Loucy (cell line): Measurements from ENCODE around the gene ABCA5.

ENCODE experiments used
- H2AFZ ChIP-seq: fragments of 200-600 bp; sonication (generic); 2 replicates; pipeline ENCODE4 v1.6.0; 2016; ENCODE audit warnings: antibody characterized with exemption, mild to moderate bottlenecking, low read length, moderate library complexity
- H3F3A ChIP-seq: fragments of 200-600 bp; 2 replicates; pipeline ENCODE4 v1.6.0; 2016; ENCODE audit warnings: antibody characterized with exemption, low read depth, mild to moderate bottlenecking
- H3K27me3 ChIP-seq: fragments of 200-600 bp; sonication (generic); 2 replicates; pipeline ENCODE4 v1.6.1; 2014; ENCODE audit warnings: low read length, mild to moderate bottlenecking; ENCODE audit not compliant: insufficient read depth, poor library complexity, severe bottlenecking
- H3K36me3 ChIP-seq: fragments of 200-600 bp; sonication (generic); 2 replicates; pipeline ENCODE4 v1.6.1; 2016; ENCODE audit warnings: low read length; ENCODE audit not compliant: insufficient read depth
- H3K4me1 ChIP-seq: fragments of 200-600 bp; sonication (generic); 2 replicates; pipeline ENCODE4 v1.5.1; 2014; ENCODE audit warnings: low read length, mild to moderate bottlenecking; ENCODE audit not compliant: insufficient read depth, poor library complexity, severe bottlenecking
- H3K4me2 ChIP-seq: fragments of 200-600 bp; sonication (generic); 2 replicates; pipeline ENCODE4 v1.6.0; 2014; ENCODE audit warnings: antibody characterized with exemption, low read length, low read depth, mild to moderate bottlenecking; ENCODE audit not compliant: poor library complexity, severe bottlenecking
- H3K4me3 ChIP-seq: fragments of 200-600 bp; sonication (generic); 2 replicates; pipeline ENCODE4 v1.5.1; 2014; ENCODE audit warnings: low read length, mild to moderate bottlenecking, mixed read lengths; ENCODE audit not compliant: poor library complexity, severe bottlenecking
- H3K79me2 ChIP-seq: fragments of 200-600 bp; sonication (generic); 2 replicates; pipeline ENCODE4 v1.6.1; 2014; ENCODE audit warnings: low read length; ENCODE audit not compliant: insufficient read depth
- H3K9ac ChIP-seq: fragments of 200-600 bp; sonication (generic); 2 replicates; pipeline ENCODE4 v1.6.0; 2014; ENCODE audit warnings: mild to moderate bottlenecking, low read depth, low read length, moderate library complexity; ENCODE audit not compliant: poor library complexity, severe bottlenecking
- H3K9me2 ChIP-seq: fragments of 200-600 bp; sonication (generic); replicated peaks from 2 replicates; pipeline ENCODE4 v1.6.1; 2016; ENCODE audit warnings: low read depth, low read length, mixed read lengths
- H3K9me3 ChIP-seq: fragments of 200-600 bp; sonication (generic); 2 replicates; pipeline ENCODE4 v1.6.1; 2014; ENCODE audit warnings: mild to moderate bottlenecking, antibody characterized with exemption, low read length, low read depth; ENCODE audit not compliant: insufficient read depth
- H4K20me1 ChIP-seq: fragments of 200-600 bp; sonication (generic); 2 replicates; pipeline ENCODE4 v1.6.0; 2014; ENCODE audit warnings: antibody characterized with exemption, low read length, mild to moderate bottlenecking; ENCODE audit not compliant: insufficient read depth, poor library complexity, severe bottlenecking
- EZH2phosphoT487 ChIP-seq: fragments of 200-600 bp; IDR thresholded peaks from 2 replicates; pipeline ENCODE4 v1.6.1; 2018; ENCODE audit warnings: antibody characterized with exemption, mild to moderate bottlenecking, moderate library complexity, borderline replicate concordance
- TF ChIP-seq, protein P1 (sequence below): fragments of 200-600 bp; sonication (generic); conservative IDR thresholded peaks from 2 replicates; pipeline ENCODE4 v1.5.1; 2014; ENCODE audit warnings: mild to moderate bottlenecking, antibody characterized with exemption, low read length

Gene ABCA5

DNA sequence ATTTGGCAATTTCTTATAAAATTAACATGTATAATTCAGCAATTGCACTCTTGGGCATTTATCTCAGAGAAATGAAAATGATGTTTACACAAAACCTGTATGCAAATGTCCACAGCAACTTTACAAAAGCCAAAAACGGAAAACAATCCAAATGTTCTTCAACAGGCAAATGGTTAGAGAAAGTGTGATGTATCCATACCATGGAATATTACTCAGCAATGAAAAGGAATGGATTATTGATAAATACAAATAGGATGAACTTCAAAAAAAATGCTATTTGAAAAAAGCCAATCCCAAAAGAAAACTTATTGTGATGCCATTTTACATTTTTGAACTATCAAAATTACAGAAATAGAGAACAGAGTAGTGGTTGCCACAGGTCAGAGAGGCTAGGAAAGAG, 61.1 kb downstream of the ABCA5 start:
- Histone ChIP-seq H2AFZ (no peak overlapping the region), H3K4me3 (no peak overlapping the region), H3K9ac (no peak overlapping the region), H3K4me1 (no peaks in the 10 kb centered on the region), H3K27me3 (no peaks in the 10 kb centered on the region), H3K79me2 (no peaks in the 10 kb centered on the region), H4K20me1 (no peaks in the 10 kb centered on the region), H3K36me3 (no peaks in the 10 kb centered on the region), H3K9me2 (no peaks in the 10 kb centered on the region), H3K9me3 (no peaks in the 10 kb centered on the region), H3F3A (no peaks in the 10 kb centered on the region), H3K4me2 (no peak overlapping the region)
- TF ChIP-seq, protein P1, sequence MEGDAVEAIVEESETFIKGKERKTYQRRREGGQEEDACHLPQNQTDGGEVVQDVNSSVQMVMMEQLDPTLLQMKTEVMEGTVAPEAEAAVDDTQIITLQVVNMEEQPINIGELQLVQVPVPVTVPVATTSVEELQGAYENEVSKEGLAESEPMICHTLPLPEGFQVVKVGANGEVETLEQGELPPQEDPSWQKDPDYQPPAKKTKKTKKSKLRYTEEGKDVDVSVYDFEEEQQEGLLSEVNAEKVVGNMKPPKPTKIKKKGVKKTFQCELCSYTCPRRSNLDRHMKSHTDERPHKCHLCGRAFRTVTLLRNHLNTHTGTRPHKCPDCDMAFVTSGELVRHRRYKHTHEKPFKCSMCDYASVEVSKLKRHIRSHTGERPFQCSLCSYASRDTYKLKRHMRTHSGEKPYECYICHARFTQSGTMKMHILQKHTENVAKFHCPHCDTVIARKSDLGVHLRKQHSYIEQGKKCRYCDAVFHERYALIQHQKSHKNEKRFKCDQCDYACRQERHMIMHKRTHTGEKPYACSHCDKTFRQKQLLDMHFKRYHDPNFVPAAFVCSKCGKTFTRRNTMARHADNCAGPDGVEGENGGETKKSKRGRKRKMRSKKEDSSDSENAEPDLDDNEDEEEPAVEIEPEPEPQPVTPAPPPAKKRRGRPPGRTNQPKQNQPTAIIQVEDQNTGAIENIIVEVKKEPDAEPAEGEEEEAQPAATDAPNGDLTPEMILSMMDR, result no peak
- no peak for TF ChIP-seq EZH2phosphoT487

DNA sequence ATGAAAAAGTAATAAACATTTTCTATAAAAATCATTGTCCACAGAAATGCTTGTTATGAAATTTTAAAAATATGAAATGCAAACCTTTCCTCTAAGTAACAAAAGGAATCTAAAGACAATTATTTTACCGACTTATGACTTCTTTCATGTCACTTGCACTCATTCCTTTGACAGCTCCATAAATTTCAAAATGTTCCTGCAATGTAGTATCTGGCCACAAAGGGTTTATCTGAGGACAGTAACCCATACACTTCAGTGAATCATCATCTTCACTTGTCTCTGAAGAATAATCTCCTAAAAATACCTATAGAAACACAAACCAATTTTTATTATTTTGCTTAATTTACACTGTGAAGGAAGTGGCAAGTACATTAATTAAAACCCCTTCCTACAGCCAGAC, 72.7 kb downstream of the ABCA5 start:
- no peaks in the 10 kb centered on the region for H3K27me3 ChIP-seq
- no peak overlapping the region for H3K9ac ChIP-seq
- no peaks in the 10 kb centered on the region for H3K79me2 ChIP-seq
- no peak overlapping the region for H3K4me3 ChIP-seq
- H3K9me3 ChIP-seq, result no peaks in the 10 kb centered on the region
- no peak overlapping the region for H3K4me2 ChIP-seq
- no peaks in the 10 kb centered on the region for H3F3A ChIP-seq
- H2AFZ ChIP-seq, result no peak overlapping the region
- TF ChIP-seq, protein P1, result no peak
- no peak for TF ChIP-seq EZH2phosphoT487
- no peaks in the 10 kb centered on the region for H4K20me1 ChIP-seq
- H3K9me2 ChIP-seq, result no peaks in the 10 kb centered on the region
- no peaks in the 10 kb centered on the region for H3K4me1 ChIP-seq
- no peaks in the 10 kb centered on the region for H3K36me3 ChIP-seq

DNA sequence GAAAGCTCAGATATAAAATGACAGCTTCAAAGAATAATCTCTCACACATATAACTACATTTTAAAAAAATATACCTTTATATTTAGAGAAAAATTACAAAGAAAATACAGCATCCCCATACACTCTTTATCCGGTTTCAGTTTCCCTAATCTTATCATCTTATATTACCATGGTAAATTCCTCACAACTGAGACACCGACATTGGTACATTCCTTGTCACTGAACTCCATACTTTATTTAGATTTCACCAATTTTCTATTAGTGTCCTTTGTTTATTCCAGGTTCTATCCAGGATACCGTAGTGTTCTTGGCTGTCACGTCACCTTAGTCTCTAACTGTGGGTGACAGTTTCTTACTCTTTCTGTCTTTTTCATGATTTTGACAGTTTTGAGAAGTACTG, 76.3 kb downstream of the ABCA5 start:
- Histone ChIP-seq H4K20me1 (no peaks in the 10 kb centered on the region), H3F3A (no peaks in the 10 kb centered on the region), H3K36me3 (no peaks in the 10 kb centered on the region), H3K9me2 (no peaks in the 10 kb centered on the region), H3K4me2 (no peak overlapping the region), H3K79me2 (no peaks in the 10 kb centered on the region), H2AFZ (no peak overlapping the region), H3K4me1 (no peaks in the 10 kb centered on the region), H3K27me3 (no peaks in the 10 kb centered on the region), H3K9me3 (no peaks in the 10 kb centered on the region), H3K9ac (no peak overlapping the region), H3K4me3 (no peak overlapping the region)
- TF ChIP-seq, protein P1, result no peak
- no peak for TF ChIP-seq EZH2phosphoT487
